ENCODE data around the gene HIPK2.

Gene HIPK2

DNA sequence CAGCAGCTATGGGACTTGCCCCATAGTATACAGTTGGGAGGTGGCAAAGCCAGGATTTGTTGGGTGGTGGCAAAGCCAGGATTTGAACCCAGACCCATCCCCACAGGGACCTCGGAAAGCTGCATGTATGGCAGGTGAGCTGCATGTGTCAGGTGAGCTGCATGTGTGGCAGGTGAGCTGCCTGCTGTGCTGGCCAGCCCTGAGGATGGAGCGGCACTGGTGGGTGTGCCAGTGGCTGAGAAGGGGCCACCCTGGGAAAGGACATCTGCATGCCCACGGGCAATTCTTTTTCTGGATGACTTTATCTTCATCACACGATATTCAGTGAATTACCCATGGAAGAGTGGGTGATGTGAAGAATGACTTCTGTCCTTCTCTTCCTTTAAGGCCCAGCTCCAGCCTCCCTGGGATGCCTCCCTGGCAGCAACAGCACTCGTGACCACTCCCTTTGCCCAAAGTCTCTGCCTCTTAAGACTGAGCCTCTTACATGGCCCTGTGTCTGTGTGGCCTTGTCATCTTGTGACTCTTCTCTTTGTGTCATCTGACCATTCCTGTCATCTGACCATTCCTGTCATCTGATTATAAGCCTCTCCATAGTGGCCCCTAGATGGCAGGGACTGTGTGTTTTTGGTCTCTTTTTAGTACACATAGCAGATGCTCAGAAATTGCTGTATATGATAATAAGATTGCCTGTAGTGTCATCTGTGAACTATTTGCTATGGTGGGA lies 229.3 kb downstream of the HIPK2 start:
- Histone ChIP-seq H3K36me3 (replicated peaks) (no peaks in the 10 kb centered on the region), H3K4me3 (ENCODE audit: low read depth, low read length) (no peak overlapping the region), H3K27me3 (replicated peaks) (no peaks in the 10 kb centered on the region), H3K27ac (no peak overlapping the region)
- TF ChIP-seq, protein P1, sequence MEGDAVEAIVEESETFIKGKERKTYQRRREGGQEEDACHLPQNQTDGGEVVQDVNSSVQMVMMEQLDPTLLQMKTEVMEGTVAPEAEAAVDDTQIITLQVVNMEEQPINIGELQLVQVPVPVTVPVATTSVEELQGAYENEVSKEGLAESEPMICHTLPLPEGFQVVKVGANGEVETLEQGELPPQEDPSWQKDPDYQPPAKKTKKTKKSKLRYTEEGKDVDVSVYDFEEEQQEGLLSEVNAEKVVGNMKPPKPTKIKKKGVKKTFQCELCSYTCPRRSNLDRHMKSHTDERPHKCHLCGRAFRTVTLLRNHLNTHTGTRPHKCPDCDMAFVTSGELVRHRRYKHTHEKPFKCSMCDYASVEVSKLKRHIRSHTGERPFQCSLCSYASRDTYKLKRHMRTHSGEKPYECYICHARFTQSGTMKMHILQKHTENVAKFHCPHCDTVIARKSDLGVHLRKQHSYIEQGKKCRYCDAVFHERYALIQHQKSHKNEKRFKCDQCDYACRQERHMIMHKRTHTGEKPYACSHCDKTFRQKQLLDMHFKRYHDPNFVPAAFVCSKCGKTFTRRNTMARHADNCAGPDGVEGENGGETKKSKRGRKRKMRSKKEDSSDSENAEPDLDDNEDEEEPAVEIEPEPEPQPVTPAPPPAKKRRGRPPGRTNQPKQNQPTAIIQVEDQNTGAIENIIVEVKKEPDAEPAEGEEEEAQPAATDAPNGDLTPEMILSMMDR (IDR thresholded peaks at IDR 0.05; ENCODE audit: low read depth, low read length, missing control alignments), result no peak
- DNase-seq, result no peak
- in situ Hi-C loops (cut with HindIII; ENCODE audit: low pct_ligation_motif_present, low sequenced_read_pairs), result no loop called here

DNA sequence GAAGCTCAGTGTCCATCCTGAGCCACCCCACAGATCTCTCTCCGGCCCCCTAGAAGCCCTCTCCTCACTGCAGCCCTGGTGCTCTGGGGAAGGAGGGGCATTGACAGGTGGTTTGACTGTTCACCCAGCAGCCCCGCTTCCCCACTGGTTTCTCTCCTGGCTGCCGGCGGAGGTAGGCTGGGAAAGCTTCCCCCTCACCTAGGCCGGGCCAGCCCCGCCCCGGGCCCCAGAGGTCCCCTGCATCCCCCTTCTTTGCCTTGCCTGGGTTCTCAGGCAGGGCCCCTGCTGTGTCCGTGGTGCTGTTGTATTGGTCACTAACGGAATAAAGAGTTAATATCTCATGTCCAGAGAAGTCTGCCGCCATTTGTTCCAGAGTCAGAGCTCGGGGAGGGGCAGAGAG lies 233.2 kb downstream of the HIPK2 start:
- DNase-seq, result no peak
- Histone ChIP-seq H3K36me3 (replicated peaks) (no peaks in the 10 kb centered on the region), H3K27me3 (replicated peaks) (peaks cover 2% of the 10 kb centered on the region), H3K27ac (no peak overlapping the region), H3K4me3 (ENCODE audit: low read depth, low read length) (no peak overlapping the region)
- in situ Hi-C loops (cut with HindIII; ENCODE audit: low pct_ligation_motif_present, low sequenced_read_pairs), result no loop called here
- TF ChIP-seq, protein P1 (IDR thresholded peaks at IDR 0.05; ENCODE audit: low read depth, low read length, missing control alignments), result no peak

DNA sequence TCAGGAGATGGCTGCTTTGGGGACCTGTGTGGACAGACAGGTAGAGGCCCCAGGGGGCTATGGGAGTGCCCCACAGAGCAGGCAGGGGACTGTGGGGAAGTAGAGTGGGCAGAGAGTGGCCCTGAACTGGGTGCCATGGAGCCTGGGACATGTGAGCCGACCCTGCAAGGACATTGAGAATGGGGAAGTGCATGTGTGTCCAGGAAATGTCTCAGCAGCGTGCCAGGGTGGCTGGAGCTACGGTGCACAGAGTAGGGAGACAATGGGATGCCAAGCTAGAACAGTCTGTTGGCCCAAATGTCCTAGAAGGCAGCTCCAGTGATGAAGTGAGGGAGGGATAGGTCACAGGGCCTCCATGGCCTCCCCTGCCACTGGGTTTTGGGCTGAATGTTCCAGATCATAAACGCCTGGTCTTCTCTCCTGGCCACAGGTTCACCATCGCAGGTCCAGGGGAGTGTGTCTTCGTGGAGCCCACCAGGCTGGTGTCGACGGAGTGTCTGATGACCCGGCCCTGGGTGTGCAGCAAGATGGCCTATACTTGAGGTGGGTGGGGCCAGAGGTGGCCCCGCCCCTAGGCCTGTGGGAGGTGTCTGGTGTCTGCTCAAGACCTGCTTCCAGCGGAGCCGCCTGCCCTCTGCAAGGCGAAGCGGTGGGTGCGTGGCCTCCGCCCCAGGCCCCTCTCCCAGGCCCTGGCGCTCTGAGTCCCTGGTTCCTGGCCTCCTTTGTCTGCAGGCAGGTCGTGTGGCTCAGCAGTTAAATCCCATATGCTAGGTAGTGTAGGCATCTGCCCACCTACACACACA lies 233.8 kb downstream of the HIPK2 start:
- H3K4me3 ChIP-seq (ENCODE audit: low read depth, low read length), result no peak overlapping the region
- in situ Hi-C loops (cut with HindIII; ENCODE audit: low pct_ligation_motif_present, low sequenced_read_pairs), result no loop called here
- TF ChIP-seq, protein P1 (IDR thresholded peaks at IDR 0.05; ENCODE audit: low read depth, low read length, missing control alignments), result no peak
- peaks cover 2% of the 10 kb centered on the region for H3K27me3 ChIP-seq (replicated peaks)
- DNase-seq, result no peak
- H3K36me3 ChIP-seq (replicated peaks), result no peaks in the 10 kb centered on the region
- no peak overlapping the region for H3K27ac ChIP-seq

GRCh38 chr7:139542308-139543151 lies 235.3 kb downstream of the HIPK2 start:
- Histone ChIP-seq H3K27ac (no peak overlapping the region), H3K27me3 (replicated peaks) (peaks cover 2% of the 10 kb centered on the region), H3K4me3 (ENCODE audit: low read depth, low read length) (no peak overlapping the region), H3K36me3 (replicated peaks) (no peaks in the 10 kb centered on the region)
- TF ChIP-seq, protein P1 (IDR thresholded peaks at IDR 0.05; ENCODE audit: low read depth, low read length, missing control alignments), result no peak
- DNase-seq, result no peak
- in situ Hi-C loops (cut with HindIII; ENCODE audit: low pct_ligation_motif_present, low sequenced_read_pairs), result no loop called here

- TF ChIP-seq, protein P1 (IDR thresholded peaks at IDR 0.05; ENCODE audit: low read depth, low read length, missing control alignments), result no peak
- H3K27ac ChIP-seq, result no peak overlapping the region
- H3K36me3 ChIP-seq (replicated peaks), result no peaks in the 10 kb centered on the region
- in situ Hi-C loops (cut with HindIII; ENCODE audit: low pct_ligation_motif_present, low sequenced_read_pairs), result no loop called here
- no peak for DNase-seq
- no peak overlapping the region for H3K4me3 ChIP-seq (ENCODE audit: low read depth, low read length)
- H3K27me3 ChIP-seq (replicated peaks), result peaks cover 2% of the 10 kb centered on the region
Measured at GRCh38 chr7:139541600-139542307, 236.0 kb downstream of the HIPK2 start.
